Astrocyte of the cerebellum (primary cell): ENCODE data around the gene PLXDC2.
A peak's percentile ranks its signal among the peaks of the same experiment; 100 is the strongest.

Experiments used
- DNase-seq: peaks from one replicate; pipeline ENCODE4 v3.0.0-alpha.2; 2011; ENCODE audit warnings: low read depth
- H3K4me3 ChIP-seq: 2 replicates; pipeline ENCODE4 v1.5.1; 2011; ENCODE audit warnings: mild to moderate bottlenecking, low read depth, low read length, moderate library complexity
- CTCF ChIP-seq: IDR thresholded peaks from 2 replicates; pipeline ENCODE4 v1.5.1; 2012; ENCODE audit warnings: low read length, low read depth, moderate library complexity, mild to moderate bottlenecking; ENCODE audit errors: missing control alignments
- in situ Hi-C: cut with HindIII; loops from 2 replicates; pipeline ENCODE4 v1.10.0; 2017; ENCODE audit warnings: low sequenced_read_pairs

The PLXDC2 gene

DNA sequence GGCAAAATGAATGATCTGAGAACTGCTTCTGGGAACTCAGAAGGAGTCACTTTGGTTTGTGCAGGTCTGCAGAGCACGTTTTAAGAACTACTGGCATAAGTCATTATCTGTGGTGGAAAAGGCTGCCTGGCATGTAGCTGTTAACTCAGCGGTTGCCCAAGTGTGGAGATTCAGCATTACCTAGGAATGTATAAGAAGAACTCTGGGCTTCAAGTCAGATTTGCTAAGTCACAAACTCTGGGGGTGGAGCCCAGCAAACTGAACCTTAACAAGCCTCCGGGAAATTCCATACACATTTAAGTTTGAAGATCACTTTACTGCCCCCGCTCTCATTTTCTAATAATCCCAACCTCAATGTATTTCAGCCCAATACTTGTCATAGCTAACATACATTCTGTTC, 31.1 kb downstream of the PLXDC2 start:
- DNase-seq, result peak; percentile 16
- in situ Hi-C loops, result no loop called here
- no peak for TF ChIP-seq CTCF
- H3K4me3 ChIP-seq, result no peak overlapping the region

DNA sequence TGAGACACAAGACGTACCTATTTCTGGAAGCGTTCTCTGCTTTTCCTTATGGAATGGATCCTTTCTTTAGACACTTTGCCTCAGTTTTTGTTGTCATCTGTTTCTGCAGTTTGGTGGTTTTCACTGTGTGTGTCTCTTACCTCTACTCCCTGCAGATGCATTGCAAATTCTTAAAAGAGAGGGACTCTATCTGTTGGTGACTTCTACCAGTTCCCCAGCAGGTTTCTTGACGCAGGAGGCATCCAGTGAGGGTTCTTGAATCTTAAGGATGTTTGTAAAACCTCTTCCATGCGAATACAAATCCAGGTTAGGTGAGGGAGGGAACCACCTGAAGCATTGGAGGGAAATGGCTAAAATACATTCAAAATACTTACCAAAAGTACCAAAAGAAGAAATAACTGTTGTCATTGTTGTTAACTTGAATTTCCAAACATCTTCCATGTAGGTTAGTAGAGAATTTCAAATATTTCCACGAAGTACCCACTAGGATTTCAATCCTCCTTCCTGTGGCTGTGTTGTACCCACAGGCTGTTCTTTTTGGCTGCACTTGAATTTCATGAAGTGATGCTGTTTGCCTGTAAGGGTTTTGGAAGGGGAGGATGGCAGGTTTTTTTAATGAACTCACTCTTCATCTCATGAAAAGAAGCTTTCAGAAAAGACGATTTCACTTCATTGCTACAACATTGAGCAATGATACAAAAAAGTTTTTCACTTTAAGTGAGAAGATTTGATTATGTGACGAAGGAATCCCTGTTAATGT, 32.2 kb downstream of the PLXDC2 start:
- in situ Hi-C loops, result no loop called here
- DNase-seq, result no peak
- no peak for TF ChIP-seq CTCF
- no peak overlapping the region for H3K4me3 ChIP-seq

GRCh38 chr10:19853831-19854230, 37.6 kb downstream of the PLXDC2 start:
- H3K4me3 ChIP-seq, result no peak overlapping the region
- no peak for DNase-seq
- no peak for TF ChIP-seq CTCF
- in situ Hi-C loops, result no loop called here

GRCh38 chr10:19857876-19858275, 41.6 kb downstream of the PLXDC2 start:
- in situ Hi-C loops, result no loop called here
- no peak for TF ChIP-seq CTCF
- DNase-seq, result no peak
- no peak overlapping the region for H3K4me3 ChIP-seq

GRCh38 chr10:19860107-19860506, 43.9 kb downstream of the PLXDC2 start:
- in situ Hi-C loops, result no loop called here
- H3K4me3 ChIP-seq, result no peak overlapping the region
- TF ChIP-seq CTCF, result no peak
- DNase-seq, result no peak

GRCh38 chr10:19862811-19863515, 46.7 kb downstream of the PLXDC2 start:
- in situ Hi-C loops, result no loop called here
- no peak overlapping the region for H3K4me3 ChIP-seq
- no peak for TF ChIP-seq CTCF
- no peak for DNase-seq
